ENCODE measurements around the gene LSM14B. TPM values are rescaled to one million over a fixed set of nuclear protein-coding genes. Genes with fewer than 3 reads are reported as not detected.
"Not testable (repeated sequence)": the region's sequence is repeated elsewhere in the genome, so short reads cannot be mapped to it uniquely, and the experiment has no call there.

Gene LSM14B
- total RNA-seq, 1 experiment from 2014 or later, result 72.5 TPM

DNA sequence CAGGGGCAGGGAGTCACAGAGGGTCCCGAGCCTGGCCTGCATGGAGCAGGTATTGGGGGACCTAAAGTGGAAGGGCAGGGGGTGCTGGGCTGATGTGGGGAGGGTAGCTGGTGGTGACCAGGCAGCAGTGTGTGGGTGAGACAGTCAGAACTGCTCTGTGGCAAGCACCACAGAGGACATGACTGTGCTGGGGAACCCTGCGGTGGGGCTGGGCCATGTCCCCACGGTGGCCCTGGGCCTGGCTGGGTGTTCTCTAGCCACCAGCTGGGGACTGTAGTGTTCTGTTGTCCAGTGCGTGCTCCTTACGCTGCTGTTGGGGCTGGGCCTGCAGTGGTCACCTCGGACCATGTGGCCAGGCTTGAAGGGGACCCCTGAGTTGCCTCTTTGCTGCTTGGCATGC, 24.9 kb downstream of the LSM14B start:
- TF ChIP-seq EZH2 (IDR thresholded peaks at IDR 0.05; ENCODE audit: borderline replicate concordance, low read depth, low read length, poor library complexity, severe bottlenecking), result no peak
- POLR2A ChIA-PET (ENCODE audit: low non-redundant PET), result no interaction called here

DNA sequence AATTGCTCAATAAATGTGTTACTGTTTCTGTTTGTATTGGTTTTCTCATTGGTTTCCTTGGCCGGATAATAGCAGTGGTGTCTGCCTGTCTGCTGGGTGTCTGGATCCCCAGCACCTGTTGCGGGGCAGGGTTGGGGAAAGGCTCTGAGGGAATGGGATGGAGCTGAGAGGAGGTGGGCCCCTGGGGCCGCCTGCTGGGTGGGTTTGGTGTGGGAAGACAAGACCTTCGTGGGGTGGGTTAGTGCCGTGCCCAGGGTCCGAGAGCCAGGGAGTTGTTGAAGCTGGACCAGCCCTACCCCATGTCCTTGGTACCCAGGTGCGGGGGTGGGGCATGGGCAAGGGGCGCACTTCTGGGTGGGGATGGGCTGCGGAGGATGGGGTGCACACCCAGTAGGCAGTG, 25.3 kb downstream of the LSM14B start:
- Histone ChIP-seq H3K36me3 (ENCODE audit: insufficient read depth, low read length, poor library complexity, severe bottlenecking) (no peaks in the 10 kb centered on the region), H3K27me3 (replicated peaks; ENCODE audit: insufficient read depth, low read depth, low read length, poor library complexity) (no peaks in the 10 kb centered on the region), H3K4me3 (ENCODE audit: low read depth, low read length, poor library complexity, severe bottlenecking) (no peak overlapping the region), H3K9me3 (ENCODE audit: low read depth, low read length, poor library complexity, severe bottlenecking) (no peaks in the 10 kb centered on the region), H3K4me1 (ENCODE audit: insufficient read depth, low read length, poor library complexity, severe bottlenecking) (no peaks in the 10 kb centered on the region), H3K27ac (ENCODE audit: low read depth, low read length, poor library complexity, severe bottlenecking) (no peak overlapping the region)
- POLR2A ChIA-PET (ENCODE audit: low non-redundant PET), result no interaction called here
- intact Hi-C loops (cut with micrococcal nuclease; ENCODE audit: unreplicated experiment), result no loop called here
- BruUV-seq (replicated peaks), result no TSS peak
- CTCF ChIA-PET, result no interaction called here
- no peak for TF ChIP-seq CTCF (conservative IDR thresholded peaks at IDR 0.05; ENCODE audit: low read depth, low read length)
- TF ChIP-seq EZH2 (IDR thresholded peaks at IDR 0.05; ENCODE audit: borderline replicate concordance, low read depth, low read length, poor library complexity, severe bottlenecking), result no peak
- DNase-seq (ENCODE audit: low spot score), result no peak

More for the DNA sequence above, 24.9 kb downstream of the LSM14B start:
- no peaks in the 10 kb centered on the region for H3K36me3 ChIP-seq (ENCODE audit: insufficient read depth, low read length, poor library complexity, severe bottlenecking)
- no peaks in the 10 kb centered on the region for H3K4me1 ChIP-seq (ENCODE audit: insufficient read depth, low read length, poor library complexity, severe bottlenecking)
- BruUV-seq (replicated peaks), result no TSS peak
- no peak overlapping the region for H3K27ac ChIP-seq (ENCODE audit: low read depth, low read length, poor library complexity, severe bottlenecking)
- CTCF ChIA-PET, result no interaction called here
- intact Hi-C loops (cut with micrococcal nuclease; ENCODE audit: unreplicated experiment), result no loop called here
- H3K4me3 ChIP-seq (ENCODE audit: low read depth, low read length, poor library complexity, severe bottlenecking), result no peak overlapping the region
- no peak for DNase-seq (ENCODE audit: low spot score)
- H3K27me3 ChIP-seq (replicated peaks; ENCODE audit: insufficient read depth, low read depth, low read length, poor library complexity), result no peaks in the 10 kb centered on the region
- no peaks in the 10 kb centered on the region for H3K9me3 ChIP-seq (ENCODE audit: low read depth, low read length, poor library complexity, severe bottlenecking)

- H3K9me3 ChIP-seq (ENCODE audit: low read depth, low read length, poor library complexity, severe bottlenecking); BruUV-seq (replicated peaks); H3K27me3 ChIP-seq (replicated peaks; ENCODE audit: insufficient read depth, low read depth, low read length, poor library complexity); H3K4me3 ChIP-seq (ENCODE audit: low read depth, low read length, poor library complexity, severe bottlenecking); intact Hi-C loops (cut with micrococcal nuclease; ENCODE audit: unreplicated experiment); H3K27ac ChIP-seq (ENCODE audit: low read depth, low read length, poor library complexity, severe bottlenecking); POLR2A ChIA-PET (ENCODE audit: low non-redundant PET); H3K4me1 ChIP-seq (ENCODE audit: insufficient read depth, low read length, poor library complexity, severe bottlenecking); CTCF ChIA-PET; DNase-seq (ENCODE audit: low spot score); H3K36me3 ChIP-seq (ENCODE audit: insufficient read depth, low read length, poor library complexity, severe bottlenecking): not testable (repeated sequence)
These were observed 26.1 kb downstream of the LSM14B start for GRCh38 chr20:62148383-62148782.

DNA sequence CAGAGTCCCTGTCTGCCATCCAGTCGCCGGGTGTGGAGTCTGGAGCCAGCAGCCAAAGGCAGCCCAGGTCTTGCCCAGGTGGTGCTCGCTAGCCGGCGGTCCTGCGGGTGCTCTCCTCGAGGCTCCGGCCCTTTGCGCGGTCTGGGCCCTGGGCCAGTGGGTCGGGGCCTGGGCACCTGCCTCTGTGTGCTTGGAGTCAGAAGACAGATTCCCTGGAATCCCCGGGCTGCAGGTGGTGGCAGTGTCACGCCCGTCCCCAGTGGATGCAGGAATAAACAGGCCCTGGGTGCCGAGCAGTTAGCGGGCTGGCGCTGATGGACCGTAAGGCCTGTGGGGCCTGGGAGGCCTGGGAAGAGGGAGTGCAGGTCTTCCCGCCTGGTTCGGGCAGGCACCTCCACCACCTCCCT, 26.6 kb downstream of the LSM14B start:
- H3K27ac ChIP-seq (ENCODE audit: low read depth, low read length, poor library complexity, severe bottlenecking), result no peak overlapping the region
- no peaks in the 10 kb centered on the region for H3K27me3 ChIP-seq (replicated peaks; ENCODE audit: insufficient read depth, low read depth, low read length, poor library complexity)
- intact Hi-C loops (cut with micrococcal nuclease; ENCODE audit: unreplicated experiment), result no loop called here
- H3K36me3 ChIP-seq (ENCODE audit: insufficient read depth, low read length, poor library complexity, severe bottlenecking), result peaks cover 9% of the 10 kb centered on the region
- ChIA-PET POLR2A (ENCODE audit: low non-redundant PET) (no interaction called here), CTCF (no interaction called here)
- DNase-seq (ENCODE audit: low spot score), result no peak
- TF ChIP-seq EZH2 (IDR thresholded peaks at IDR 0.05; ENCODE audit: borderline replicate concordance, low read depth, low read length, poor library complexity, severe bottlenecking) (no peak), CTCF (conservative IDR thresholded peaks at IDR 0.05; ENCODE audit: low read depth, low read length) (no peak)
- no peaks in the 10 kb centered on the region for H3K4me1 ChIP-seq (ENCODE audit: insufficient read depth, low read length, poor library complexity, severe bottlenecking)
- H3K4me3 ChIP-seq (ENCODE audit: low read depth, low read length, poor library complexity, severe bottlenecking), result no peak overlapping the region
- no TSS peak for BruUV-seq (replicated peaks)
- no peaks in the 10 kb centered on the region for H3K9me3 ChIP-seq (ENCODE audit: low read depth, low read length, poor library complexity, severe bottlenecking)
